ENCODE measurements around the gene CRB2.

CRB2 gene

GRCh38 chr9:123348317-123348992 is 7.5 kb upstream of the CRB2 start:
- DNase-seq = no peak

DNA sequence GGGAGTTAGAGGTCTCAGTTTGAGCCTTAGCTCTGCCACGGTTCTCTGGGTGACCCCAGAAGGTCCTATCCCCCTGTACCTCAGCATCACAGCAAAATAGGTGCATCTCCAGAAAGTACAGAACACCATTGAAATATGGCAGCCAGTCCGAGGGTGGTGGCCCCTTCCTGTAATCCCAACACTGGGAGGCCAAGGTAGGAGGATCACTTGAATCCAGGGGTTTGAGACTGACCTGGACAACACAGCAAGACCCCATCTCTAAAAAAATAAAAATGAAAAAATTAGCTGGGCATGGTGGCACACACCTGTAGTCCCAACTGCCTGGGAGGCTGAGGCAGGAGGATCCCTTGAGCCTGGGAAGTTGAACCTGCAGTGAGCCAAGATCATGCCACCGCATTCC is 7.0 kb upstream of the CRB2 start:
- no peak for DNase-seq

DNA sequence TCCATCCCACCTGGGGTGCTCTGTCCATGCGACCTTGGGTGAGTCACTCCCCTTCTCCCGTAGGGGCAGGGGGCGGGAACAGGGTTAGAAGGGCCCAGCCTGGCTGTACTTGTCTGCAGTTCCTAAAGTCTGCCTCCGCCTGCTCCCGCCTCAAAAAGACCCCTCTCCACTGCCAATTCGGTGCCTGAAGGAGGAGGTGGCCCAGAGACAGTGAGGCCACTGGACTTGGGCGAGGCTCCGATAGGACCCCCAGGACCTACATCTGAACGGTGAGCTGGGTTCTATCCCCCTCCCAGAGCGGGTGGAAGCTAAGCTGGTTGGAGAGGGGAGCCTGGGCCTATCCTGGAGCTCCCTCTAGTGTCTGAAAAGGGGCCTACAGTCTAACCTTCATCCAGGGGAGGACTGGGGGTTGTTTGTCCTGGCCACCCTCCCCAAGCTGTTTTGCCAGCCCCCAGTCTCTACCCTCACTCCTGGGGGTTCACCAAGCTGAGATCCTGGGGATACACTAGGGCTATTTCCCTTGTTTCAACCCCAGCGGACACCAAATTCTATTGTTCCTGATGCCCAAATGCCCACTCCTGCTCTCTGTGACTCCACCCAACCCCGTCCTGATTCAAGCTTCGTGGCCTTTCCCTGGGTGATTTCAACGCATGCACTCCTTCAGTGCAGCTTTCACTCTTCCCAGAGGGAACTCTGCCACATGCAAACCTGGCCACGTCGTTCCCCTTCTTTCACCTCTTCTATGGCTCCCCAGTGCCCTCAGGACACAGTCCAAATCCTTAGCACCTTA is 6.1 kb upstream of the CRB2 start:
- peak; percentile 80 for DNase-seq

DNA sequence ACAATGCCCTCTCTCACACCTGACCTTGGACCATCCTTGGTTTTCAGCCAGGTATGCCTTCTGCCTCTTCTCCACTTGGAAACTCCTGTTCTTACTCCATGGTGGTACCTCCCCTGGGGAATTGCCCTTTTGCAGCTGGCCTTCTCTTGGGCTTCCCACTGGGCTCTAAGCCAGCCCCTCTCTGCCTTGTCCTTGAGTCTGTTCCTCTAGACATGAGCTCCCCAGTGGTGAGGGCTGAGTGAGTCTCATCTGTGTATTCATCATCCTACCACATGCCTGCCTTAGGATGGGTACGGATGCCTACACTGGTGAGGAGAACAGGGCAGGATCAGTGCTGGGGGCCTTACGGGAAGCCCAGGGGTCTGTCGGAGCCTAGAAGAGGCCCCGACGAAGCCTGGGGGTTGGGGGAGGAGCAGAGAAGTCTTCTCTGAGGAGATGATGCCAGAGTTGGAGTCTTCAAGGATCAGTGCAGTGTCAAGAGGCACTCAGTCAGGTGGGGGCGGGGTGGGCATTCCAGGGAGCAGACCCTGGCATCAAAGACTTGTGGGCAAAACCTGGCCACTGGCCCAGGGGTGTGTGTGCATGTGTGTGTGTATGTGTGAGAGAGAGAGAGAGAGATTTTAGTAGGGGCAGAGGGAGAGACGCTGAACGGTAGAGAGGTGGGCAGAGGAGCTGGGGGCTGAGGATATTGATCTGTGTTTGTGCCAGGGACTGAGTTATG is 5.2 kb upstream of the CRB2 start:
- DNase-seq = no peak

DNA sequence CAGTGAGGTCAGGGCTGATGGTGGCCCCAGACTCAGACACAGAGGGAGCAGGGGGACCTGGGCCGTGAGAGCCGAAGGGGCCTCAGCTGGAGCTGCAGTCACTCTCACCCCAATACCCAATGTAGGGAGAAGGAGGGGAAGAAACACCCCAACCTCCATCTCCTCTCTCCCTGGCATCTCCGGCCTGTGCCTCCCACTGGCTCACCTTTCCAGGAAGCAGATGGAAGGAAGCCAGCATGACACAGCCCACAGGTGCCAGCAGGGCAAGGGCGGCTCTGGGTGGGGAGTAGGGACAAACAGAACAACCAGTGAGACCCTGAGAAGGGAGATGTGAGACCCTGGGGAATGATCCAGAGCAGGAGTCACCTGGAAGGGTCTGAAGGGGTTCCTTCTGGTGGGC is 3.0 kb upstream of the CRB2 start:
- no peak for DNase-seq

GRCh38 chr9:123353984-123354591 is 1.9 kb upstream of the CRB2 start:
- peak; percentile 82 for DNase-seq

GRCh38 chr9:123354806-123355508 is 1.0 kb upstream of the CRB2 start:
- DNase-seq = no peak

DNA sequence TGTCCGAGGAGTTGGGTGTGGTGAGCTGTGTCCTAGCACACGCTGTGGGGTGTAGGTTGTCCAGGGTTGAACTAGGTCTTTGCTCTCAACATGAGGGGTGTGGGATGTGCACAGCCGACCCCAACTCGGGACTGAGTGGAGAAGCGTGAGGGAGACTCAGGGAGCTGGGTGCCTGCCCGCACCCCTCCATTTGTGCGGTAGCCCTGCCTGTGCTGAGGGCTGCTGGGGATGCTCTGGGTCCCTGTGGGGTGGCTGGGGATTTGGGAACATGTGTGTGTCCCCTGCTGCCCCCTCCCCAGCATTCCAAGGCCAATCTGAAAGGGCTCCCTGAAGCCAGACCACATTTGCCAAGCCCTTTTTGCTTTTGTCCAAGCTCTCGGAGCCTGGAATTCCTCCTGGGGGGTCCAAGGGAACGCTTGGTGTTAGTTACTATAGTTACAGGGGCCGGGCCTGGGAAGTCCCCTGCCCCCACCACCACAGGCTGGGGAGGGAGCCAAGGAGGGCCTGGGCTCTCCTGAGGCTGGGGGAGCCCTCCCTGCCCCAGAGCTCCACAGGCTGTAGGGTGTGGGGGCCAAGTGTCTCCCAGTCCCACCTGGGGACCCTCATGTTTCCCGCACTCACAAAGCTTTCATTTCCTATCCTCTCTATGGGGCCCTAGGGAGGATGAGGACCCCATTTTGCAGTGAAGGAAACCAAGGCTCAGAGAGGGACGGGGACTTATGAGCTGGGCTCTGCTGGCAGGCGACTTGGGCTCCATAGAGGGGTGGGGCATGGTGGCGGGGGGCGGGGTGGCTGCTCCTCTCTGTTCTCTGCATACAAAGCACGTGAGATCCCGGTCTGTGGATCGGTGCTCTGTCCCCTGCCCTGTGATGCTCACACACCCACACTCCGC is 1.1 kb downstream of the CRB2 start:
- DNase-seq = no peak

- no peak for DNase-seq
Measured at GRCh38 chr9:123357743-123358059, 1.7 kb downstream of the CRB2 start.

- DNase-seq = no peak
Measured at GRCh38 chr9:123358181-123358905, 2.3 kb downstream of the CRB2 start.

DNA sequence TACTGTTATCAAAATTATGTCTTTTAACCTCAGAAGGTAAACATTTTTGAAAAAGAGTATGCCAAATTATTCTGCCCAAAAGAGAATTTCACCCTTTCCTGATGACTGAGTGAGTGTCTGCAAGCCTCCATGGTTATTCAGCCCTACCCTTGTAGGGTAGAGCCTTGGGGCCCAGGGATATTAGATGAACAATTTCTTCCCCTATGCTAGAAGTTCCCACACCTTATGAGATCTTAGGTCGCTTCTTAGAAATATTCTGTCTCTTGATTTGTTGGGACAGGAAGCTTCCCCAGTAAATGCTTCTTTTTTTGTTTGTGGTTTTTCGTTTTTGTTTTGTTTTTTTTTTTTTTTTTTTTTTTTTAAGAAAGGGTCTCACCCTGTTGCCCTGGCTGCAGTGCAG is 3.1 kb downstream of the CRB2 start:
- peak; percentile 28 for DNase-seq

GRCh38 chr9:123359546-123359945 is 3.5 kb downstream of the CRB2 start:
- DNase-seq = no peak

- peak; percentile 98 for DNase-seq
Measured at GRCh38 chr9:123360161-123361085, 4.4 kb downstream of the CRB2 start.

GRCh38 chr9:123361086-123361730 is 5.2 kb downstream of the CRB2 start:
- DNase-seq = peak; percentile 9

GRCh38 chr9:123361731-123362510 is 5.9 kb downstream of the CRB2 start:
- DNase-seq = no peak

- DNase-seq = no peak
Measured at GRCh38 chr9:123362856-123363255, 6.9 kb downstream of the CRB2 start.

DNA sequence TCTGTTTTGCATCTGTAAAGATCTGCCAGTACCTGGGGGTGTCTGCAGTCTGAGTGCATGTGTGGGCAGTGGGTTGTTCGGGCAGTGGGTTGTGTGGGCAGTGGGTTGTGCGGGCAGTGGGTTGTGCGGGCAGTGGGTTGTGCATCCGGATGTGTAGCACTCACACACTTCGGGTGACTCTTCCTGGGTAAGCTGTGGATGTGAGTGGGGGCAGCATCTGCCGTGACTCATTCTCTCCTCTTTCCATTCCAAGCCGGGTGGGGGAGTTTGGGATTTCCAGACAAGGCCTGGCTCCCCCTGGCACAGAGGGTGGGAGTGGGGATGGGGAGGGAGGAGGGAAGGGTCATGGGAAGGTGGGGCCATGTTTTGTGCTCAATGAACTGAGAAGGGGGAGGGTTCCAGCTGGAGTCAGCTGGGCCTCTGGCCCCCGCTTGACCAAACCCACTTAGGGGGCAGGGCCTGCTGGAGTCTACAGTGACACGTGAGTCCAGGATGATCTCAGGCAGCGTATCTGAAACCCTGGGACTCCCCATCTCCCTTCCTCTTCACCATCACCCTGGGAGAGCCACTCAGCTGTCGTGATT is 8.3 kb downstream of the CRB2 start:
- DNase-seq = no peak

GRCh38 chr9:123365287-123365880 is 9.4 kb downstream of the CRB2 start:
- DNase-seq = peak; percentile 42
